Ovary (tissue), 9 donors: ENCODE data around the gene TRMT44. TPM values are rescaled to one million over a fixed set of nuclear protein-coding genes. Genes with fewer than 3 reads are reported as not detected.
A peak's percentile ranks its signal among the peaks of the same experiment; 100 is the strongest.

Experiments
- DNase-seq, 5 donors: peaks; one replicate each; pipeline ENCODE4 v3.0.0-alpha.2; 2019 to 2020
- H3K27ac ChIP-seq, 2 donors: fragments of 200-600 bp; one replicate each; pipeline versions ENCODE4 v1.5.1 to v1.8.0; 2019 to 2022
- H3K27me3 ChIP-seq: fragments of 200-600 bp; one replicate; pipeline ENCODE4 v1.8.0; 2022
- H3K36me3 ChIP-seq: fragments of 200-600 bp; sonication (generic); one replicate; pipeline ENCODE4 v1.5.1; 2019
- H3K4me1 ChIP-seq: one replicate; pipeline ENCODE4 v1.8.1; 2013; ENCODE audit warnings: mild to moderate bottlenecking, moderate library complexity; ENCODE audit not compliant: insufficient read depth
- H3K4me3 ChIP-seq: fragments of 200-600 bp; sonication (generic); one replicate; pipeline ENCODE4 v1.5.1; 2017
- H3K9me3 ChIP-seq, 2 donors: fragments of 200-600 bp in 1 of 2; sonication (generic) in 1 of 2; one replicate each; pipeline versions ENCODE4 v1.5.1 to v1.8.1; 2013 to 2019; ENCODE audit warnings: mild to moderate bottlenecking in 1 of 2, moderate library complexity in 1 of 2
- EP300 ChIP-seq: sonication (generic); formaldehyde crosslinking; IDR thresholded peaks from one replicate; pipeline ENCODE4 v1.6.1; 2017; ENCODE audit warnings: antibody characterized with exemption
- POLR2A ChIP-seq: fragments of 450-650 bp; IDR thresholded peaks from one replicate; pipeline ENCODE4 v1.6.1; 2017; ENCODE audit warnings: antibody characterized with exemption, mild to moderate bottlenecking, moderate library complexity
- WGBS, 3 donors: extraction: QIAGEN DNeasy Blood & Tissue Kit in 1 of 3; methylation state at CpG; one replicate each; pipeline versions ENCODE4 v1.1.5 to v1.1.7; 2013 to 2017; 5-methylcytosine and 5-hydroxymethylcytosine counted together
- intact Hi-C, 4 donors: fragments of 100-400 bp; cut with DNase I; formaldehyde crosslinking; loops; one replicate each; pipeline versions ENCODE4 v1.11.0 to v1.15.1; 2022 to 2023
- polyA plus RNA-seq, 2 donors: library from polyadenylated mRNA; stranded (reverse); fragments of 200-250 nt in 1 of 2; fragments of 350-450 nt in 1 of 2; fragmentation: Illumina TruSeq in 1 of 2; extraction: RNeasy Lipid Tissue Mini Kit (QIAGEN cat#74804) in 1 of 2; gene quantifications; one replicate each; pipeline ENCODE4 v1.2.3, GENCODE V29; 2013 to 2014
- total RNA-seq, 7 donors: library from RNA; depleted of rRNA in 2 of 7; stranded (reverse); fragments of >200 nt in 2 of 7; fragmentation: NEBNext Ultra II Directional in 3 of 7; extraction: Animal tissue kit (Norgen Biotek cat#: 25700) in 3 of 7; gene quantifications; one replicate each; pipeline versions ENCODE4 v1.1.0 to v1.2.4, GENCODE V29; 2016 to 2023
- TF ChIP-seq, protein P1 (sequence below), 3 donors: fragments of 450-650 bp in 2 of 3; fragments of 200-600 bp in 1 of 3; IDR thresholded peaks; one replicate each; pipeline versions ENCODE4 v1.5.1 to v1.8.0; 2016 to 2022; ENCODE audit warnings: antibody characterized with exemption in 3 of 3, mild to moderate bottlenecking in 1 of 3
- donor health status: DM: no; HTN: no; CAD: no; lungs with moderate emphysema.
- donor health status: DM: no; HTN: no; CAD: no.
- donor health status: Bipolar disorder and iron deficiency.
- donor health status: DM: yes; HTN: yes; CAD: no.
- donor health status: DM: no; HTN: no; CAD: no.
- donor health status: DM: yes; HTN: yes; CAD: no.

Gene TRMT44
- total and polyA plus RNA-seq, 9 donors, result 14.6 to 54.8 (median 32.8) TPM

DNA sequence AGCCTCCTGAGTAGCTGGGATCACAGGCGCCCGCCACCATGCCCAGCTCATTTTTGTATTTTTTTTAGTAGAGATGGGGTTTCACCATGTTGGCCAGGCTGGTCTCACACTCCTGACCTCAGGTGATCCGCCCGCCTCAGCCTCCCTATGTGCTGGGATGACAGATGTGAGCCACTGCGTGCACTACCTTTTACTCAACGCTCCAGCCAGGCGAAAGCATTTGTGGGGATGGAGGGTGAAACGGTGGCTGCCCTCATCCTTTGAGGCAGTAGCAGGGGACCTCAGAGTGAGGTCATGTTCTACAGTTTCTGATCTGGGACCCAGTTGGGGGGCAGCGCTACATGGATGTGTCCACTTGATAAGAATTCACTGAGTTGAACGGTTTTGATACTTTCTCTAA lies 73.8 kb downstream of the TRMT44 start:
- no peak overlapping the region for H3K27ac ChIP-seq
- 93 to 99% (median 94%) methylated on average over 10 of the region's 10 CpGs for WGBS, 3 donors
- peak in 1 of 5 donors; percentile 14 for DNase-seq
- no peaks in the 10 kb centered on the region for H3K9me3 ChIP-seq
- intact Hi-C loops, result no loop called here
- H3K4me1 ChIP-seq, result peaks cover 10% of the 10 kb centered on the region
- H3K4me3 ChIP-seq, result no peak overlapping the region
- TF ChIP-seq, protein P1, sequence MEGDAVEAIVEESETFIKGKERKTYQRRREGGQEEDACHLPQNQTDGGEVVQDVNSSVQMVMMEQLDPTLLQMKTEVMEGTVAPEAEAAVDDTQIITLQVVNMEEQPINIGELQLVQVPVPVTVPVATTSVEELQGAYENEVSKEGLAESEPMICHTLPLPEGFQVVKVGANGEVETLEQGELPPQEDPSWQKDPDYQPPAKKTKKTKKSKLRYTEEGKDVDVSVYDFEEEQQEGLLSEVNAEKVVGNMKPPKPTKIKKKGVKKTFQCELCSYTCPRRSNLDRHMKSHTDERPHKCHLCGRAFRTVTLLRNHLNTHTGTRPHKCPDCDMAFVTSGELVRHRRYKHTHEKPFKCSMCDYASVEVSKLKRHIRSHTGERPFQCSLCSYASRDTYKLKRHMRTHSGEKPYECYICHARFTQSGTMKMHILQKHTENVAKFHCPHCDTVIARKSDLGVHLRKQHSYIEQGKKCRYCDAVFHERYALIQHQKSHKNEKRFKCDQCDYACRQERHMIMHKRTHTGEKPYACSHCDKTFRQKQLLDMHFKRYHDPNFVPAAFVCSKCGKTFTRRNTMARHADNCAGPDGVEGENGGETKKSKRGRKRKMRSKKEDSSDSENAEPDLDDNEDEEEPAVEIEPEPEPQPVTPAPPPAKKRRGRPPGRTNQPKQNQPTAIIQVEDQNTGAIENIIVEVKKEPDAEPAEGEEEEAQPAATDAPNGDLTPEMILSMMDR (IDR thresholded peaks at IDR 0.05), result no peak
- no peaks in the 10 kb centered on the region for H3K36me3 ChIP-seq
- H3K27me3 ChIP-seq, result no peaks in the 10 kb centered on the region

DNA sequence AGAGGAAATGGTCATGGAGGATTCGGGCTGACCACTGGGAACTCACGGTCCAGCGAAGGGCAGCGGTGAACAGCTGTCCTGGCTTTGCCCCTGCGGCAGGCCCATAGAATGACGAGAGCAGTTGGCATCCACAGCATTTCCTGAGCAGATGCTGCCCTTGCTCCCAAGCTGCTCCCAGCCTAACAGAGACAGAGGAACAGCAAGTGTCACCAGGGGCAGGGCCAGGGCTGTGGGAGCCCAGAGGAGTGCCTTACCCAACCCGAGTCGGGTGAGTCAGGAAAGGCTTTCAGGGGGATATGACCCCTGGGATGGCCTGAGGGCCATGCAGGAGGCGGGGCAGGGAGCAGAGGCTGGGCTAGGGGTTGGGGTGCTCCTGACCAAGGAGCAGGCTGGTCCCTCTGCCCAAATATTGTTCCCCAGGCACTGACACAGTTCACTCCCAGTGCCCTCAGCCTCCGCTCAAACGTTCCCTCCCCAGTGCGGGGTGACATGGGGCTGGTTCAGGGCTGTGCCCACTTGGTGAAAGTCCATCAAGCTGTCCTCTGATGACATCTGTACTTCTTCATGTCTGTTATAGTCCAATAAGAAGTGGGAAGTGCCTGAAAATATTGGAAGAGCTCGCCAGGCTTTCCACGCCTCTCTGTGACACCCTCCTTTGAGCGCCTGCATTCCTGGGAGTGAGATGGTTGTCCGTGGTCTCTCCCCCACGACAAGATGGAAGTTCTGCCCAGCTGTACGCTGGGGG lies 74.9 kb downstream of the TRMT44 start:
- TF ChIP-seq, protein P1 (IDR thresholded peaks at IDR 0.05), result no peak
- TF ChIP-seq POLR2A, result no peak
- peak in 1 of 5 donors; percentile 23 for DNase-seq
- 66 to 81% (median 70%) methylated on average over 18 of the region's 18 CpGs for WGBS, 3 donors

DNA sequence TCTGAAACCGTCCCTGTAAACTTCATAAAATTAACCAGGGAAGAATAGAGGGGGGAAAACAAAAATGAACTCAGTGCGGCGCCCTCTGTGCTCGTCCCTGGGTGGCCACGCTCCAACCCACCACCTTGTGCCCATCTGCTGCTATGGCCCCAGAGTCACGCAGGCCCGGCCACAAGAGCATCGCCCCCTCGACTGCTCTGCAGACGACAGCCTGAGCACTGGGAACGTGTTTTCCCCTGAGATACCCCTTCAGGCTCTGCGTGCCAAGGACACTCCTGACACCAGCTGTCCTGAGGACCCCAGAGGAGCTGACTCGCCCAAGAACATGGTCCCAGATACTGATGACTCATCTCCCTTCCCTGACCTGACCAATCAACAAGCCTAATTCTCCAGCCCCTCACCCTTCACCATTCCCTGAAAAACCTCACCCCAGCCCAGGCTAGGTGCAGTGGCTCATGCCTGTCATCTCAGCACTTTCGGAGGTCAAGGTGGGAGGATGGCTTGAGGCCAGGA lies 75.5 kb downstream of the TRMT44 start:
- no peaks in the 10 kb centered on the region for H3K36me3 ChIP-seq
- H3K9me3 ChIP-seq, result no peaks in the 10 kb centered on the region
- intact Hi-C loops, result no loop called here
- DNase-seq, result no peak
- no peak overlapping the region for H3K27ac ChIP-seq
- H3K4me3 ChIP-seq, result no peak overlapping the region
- TF ChIP-seq, protein P1 (IDR thresholded peaks at IDR 0.05), result no peak
- TF ChIP-seq POLR2A, result no peak
- TF ChIP-seq EP300, result no peak
- H3K27me3 ChIP-seq, result no peaks in the 10 kb centered on the region
- WGBS, 3 donors, result 68 to 79% (median 69%) methylated on average over 14 of the region's 14 CpGs
- H3K4me1 ChIP-seq, result peaks cover 10% of the 10 kb centered on the region

More for the DNA sequence above, 74.9 kb downstream of the TRMT44 start:
- Histone ChIP-seq H3K4me3 (no peak overlapping the region), H3K4me1 (peaks cover 10% of the 10 kb centered on the region), H3K9me3 (no peaks in the 10 kb centered on the region), H3K36me3 (no peaks in the 10 kb centered on the region), H3K27me3 (no peaks in the 10 kb centered on the region), H3K27ac (no peak overlapping the region)
- intact Hi-C loops, result no loop called here

DNA sequence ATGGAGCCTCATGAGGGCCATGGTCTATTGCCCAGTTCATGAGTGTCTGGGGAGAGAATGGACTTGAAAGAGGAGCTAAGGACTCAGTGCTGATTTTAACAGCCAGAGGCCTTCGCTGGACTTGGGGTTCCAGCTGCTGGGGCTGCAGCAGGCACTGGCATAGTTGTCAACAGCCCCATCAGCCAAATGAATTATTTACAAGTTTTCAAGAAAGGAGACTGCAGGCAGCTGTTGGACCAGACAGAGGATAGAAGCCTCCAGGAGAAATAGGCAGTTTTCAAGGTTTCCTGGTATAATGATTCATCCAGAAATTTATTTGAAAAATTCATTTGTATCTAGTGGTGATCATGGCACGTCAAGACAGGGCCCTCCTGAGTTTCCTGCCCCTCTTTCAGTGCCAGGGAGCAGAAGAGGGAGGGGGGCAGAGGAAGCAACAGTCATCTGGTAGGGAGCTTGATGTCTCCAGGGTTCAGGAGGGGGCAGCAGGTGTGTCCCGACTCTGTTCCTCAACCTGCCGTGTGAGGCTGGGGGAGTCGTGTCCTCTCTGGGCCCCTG lies 76.5 kb downstream of the TRMT44 start:
- Histone ChIP-seq H3K27me3 (no peaks in the 10 kb centered on the region), H3K4me1 (peaks cover 10% of the 10 kb centered on the region), H3K36me3 (no peaks in the 10 kb centered on the region), H3K27ac (peak overlapping the region; percentile 12 to 20), H3K9me3 (no peaks in the 10 kb centered on the region), H3K4me3 (no peak overlapping the region)
- WGBS, 3 donors, result 28 to 50% (median 36%) methylated on average over 5 of the region's 5 CpGs
- TF ChIP-seq, protein P1 (IDR thresholded peaks at IDR 0.05), result no peak
- TF ChIP-seq POLR2A (no peak), EP300 (no peak)
- intact Hi-C loops, result no loop called here
- no peak for DNase-seq
